HG02759 (cell line): Measurements from ENCODE around the gene LRIT1.

Experiments
- ATAC-seq: cut with Tn5 transposase; IDR thresholded peaks from one replicate; pipeline ENCODE4 v1.9.1; 2021; ENCODE audit warnings: mild to moderate bottlenecking, moderate library complexity; ENCODE audit not compliant: unreplicated experiment

Gene LRIT1

GRCh38 chr10:84256510-84257342 lies 15.4 kb upstream of the LRIT1 start:
- ATAC-seq, result peak; percentile 78

- ATAC-seq, result no peak
These were observed 13.5 kb upstream of the LRIT1 start for GRCh38 chr10:84254552-84255478.

- ATAC-seq, result no peak
These were observed 7.4 kb upstream of the LRIT1 start for GRCh38 chr10:84248794-84249193.

- ATAC-seq, result no peak
These were observed 6.2 kb upstream of the LRIT1 start for GRCh38 chr10:84247496-84247895.

- no peak for ATAC-seq
These were observed 3.4 kb upstream of the LRIT1 start, which contains the start of gene RGR for GRCh38 chr10:84244651-84245270. RGR (plus strand) TSS chr10:84245053; CDS start chr10:84245091, 38 bp downstream.

- no peak for ATAC-seq
These were observed 2.4 kb upstream of the LRIT1 start for GRCh38 chr10:84243759-84244158.

GRCh38 chr10:84238909-84239308 lies 2.4 kb downstream of the LRIT1 start:
- no peak for ATAC-seq

GRCh38 chr10:84237199-84238051 lies 3.9 kb downstream of the LRIT1 start:
- no peak for ATAC-seq

- ATAC-seq, result no peak
These were observed 4.5 kb downstream of the LRIT1 start for GRCh38 chr10:84236807-84237198.

- no peak for ATAC-seq
These were observed 6.2 kb downstream of the LRIT1 start for GRCh38 chr10:84235096-84235495.

GRCh38 chr10:84234479-84234878 lies 6.9 kb downstream of the LRIT1 start:
- no peak for ATAC-seq

- ATAC-seq, result no peak
These were observed 7.4 kb downstream of the LRIT1 start for GRCh38 chr10:84233940-84234339.

GRCh38 chr10:84232376-84232775 lies 9.0 kb downstream of the LRIT1 start:
- no peak for ATAC-seq

- ATAC-seq, result no peak
These were observed 11.0 kb downstream of the LRIT1 start for GRCh38 chr10:84230359-84230758.

GRCh38 chr10:84227810-84228209 lies 13.5 kb downstream of the LRIT1 start:
- no peak for ATAC-seq

GRCh38 chr10:84226616-84227015 lies 14.7 kb downstream of the LRIT1 start:
- ATAC-seq, result no peak

- no peak for ATAC-seq
These were observed 15.7 kb downstream of the LRIT1 start, which contains the start of gene LRIT2 for GRCh38 chr10:84225427-84226173. LRIT2 (minus strand) TSS chr10:84225544; CDS start chr10:84225520, 24 bp downstream.

- no peak for ATAC-seq
These were observed 16.8 kb downstream of the LRIT1 start for GRCh38 chr10:84224411-84225028.

GRCh38 chr10:84221916-84222315 lies 19.4 kb downstream of the LRIT1 start:
- no peak for ATAC-seq
